ENCODE results near the gene PRTN3.

PRTN3 gene

GRCh38 chr19:896999-897398 is 56.2 kb downstream of the PRTN3 start:
- no peak for DNase-seq (ENCODE audit: extremely low read depth in 1 of 2, low read depth in 1 of 2)

- no peak for DNase-seq (ENCODE audit: extremely low read depth in 1 of 2, low read depth in 1 of 2)
Measured at GRCh38 chr19:897442-898039, 56.7 kb downstream of the PRTN3 start.
